Cardiac atrium fibroblast (primary cell): ENCODE data around the gene INTU. TPM values are rescaled to one million over a fixed set of nuclear protein-coding genes. Genes with fewer than 3 reads are reported as not detected.

ENCODE experiments used
- total RNA-seq: library from RNA; depleted of rRNA; stranded (reverse); fragments of >200 nt; gene quantifications from 2 replicates; pipeline ENCODE4 v1.2.3, GENCODE V29; 2015

INTU gene
- total RNA-seq: 2.0 and 4.5 TPM in 2 replicates

DNA sequence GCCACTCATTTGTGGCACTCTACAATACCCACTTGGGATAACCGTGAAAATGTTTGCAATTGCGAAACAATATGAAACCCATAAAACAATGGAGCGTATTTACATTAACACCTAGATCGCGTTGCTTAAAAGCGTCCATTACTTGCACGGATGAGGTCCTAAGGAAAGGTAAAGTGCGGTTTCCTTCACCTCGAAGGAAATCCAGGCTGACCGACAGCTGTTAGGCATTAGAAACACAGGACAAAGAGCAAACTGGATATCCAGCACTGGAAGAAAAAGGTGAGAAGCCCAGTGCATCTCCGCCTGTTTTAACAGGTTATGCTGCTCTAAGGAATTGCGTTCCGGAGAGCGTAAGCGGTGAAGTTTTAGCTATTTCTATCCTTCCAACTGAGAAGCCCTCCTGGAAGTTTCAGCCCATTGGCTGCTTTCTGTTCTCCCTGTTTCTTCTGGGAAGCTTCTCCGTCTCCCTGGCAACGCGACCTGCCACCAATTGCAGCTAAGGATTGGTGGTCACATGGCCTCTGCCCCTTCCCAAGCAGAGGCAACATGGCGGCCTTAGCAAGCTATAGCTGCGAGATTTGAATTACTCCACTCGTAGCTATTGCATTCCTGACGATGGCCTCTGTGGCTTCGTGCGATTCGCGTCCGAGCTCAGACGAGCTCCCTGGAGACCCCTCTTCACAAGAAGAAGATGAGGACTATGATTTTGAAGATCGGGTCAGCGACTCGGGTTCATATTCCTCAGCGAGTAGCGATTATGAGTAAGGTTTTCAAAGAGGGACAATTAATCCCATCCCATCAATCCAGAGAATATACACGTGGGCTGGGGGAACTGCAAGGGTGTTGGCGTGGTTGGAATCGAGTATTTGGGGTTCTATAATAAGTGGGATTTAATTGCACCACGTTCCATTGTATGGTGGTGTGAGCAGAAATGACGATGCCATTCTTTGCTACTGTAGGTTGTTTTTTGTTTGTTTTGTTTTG, at the start of gene INTU:
Gene INTU (plus strand): TSS at position 538 of the 984 bp plus-strand sequence. CDS start 78 bp downstream, at position 616.

DNA sequence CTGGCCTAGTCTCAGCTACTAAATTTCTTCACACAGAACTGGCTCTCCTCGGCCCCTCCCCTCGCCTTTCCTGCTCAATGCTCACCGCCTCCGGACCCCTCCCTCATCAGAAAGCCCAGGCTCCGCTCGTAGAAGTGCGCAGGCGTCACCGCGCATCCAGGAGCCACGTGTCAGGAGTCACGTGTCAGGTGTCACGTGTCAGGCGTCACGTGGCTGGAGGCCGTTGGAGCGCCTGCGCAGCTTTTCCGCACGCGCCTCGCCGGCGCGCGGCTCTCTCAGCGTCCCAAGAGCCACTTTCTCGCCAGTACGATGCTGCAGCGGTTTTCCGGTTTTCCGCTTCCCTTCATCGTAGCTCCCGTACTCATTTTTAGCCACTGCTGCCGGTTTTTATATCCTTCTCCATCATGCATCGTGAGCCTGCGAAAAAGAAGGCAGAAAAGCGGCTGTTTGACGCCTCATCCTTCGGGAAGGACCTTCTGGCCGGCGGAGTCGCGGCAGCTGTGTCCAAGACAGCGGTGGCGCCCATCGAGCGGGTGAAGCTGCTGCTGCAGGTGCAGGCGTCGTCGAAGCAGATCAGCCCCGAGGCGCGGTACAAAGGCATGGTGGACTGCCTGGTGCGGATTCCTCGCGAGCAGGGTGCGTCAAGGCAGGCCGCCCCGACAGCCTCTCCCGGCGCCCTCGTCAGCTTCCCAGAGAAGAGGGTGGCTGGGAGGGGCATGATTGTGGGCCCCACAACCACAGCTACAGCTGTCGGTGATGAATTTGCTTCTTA, 97.6 kb downstream of the INTU start, which contains the start of gene SLC25A31:
Gene SLC25A31 (plus strand): TSS at position 259 of the 772 bp plus-strand sequence. CDS start 146 bp downstream, at position 405.

Other genes starting within 250 kb of the INTU start
- not detected in 2 replicates for gene SLC25A31, start 97.4 kb downstream of the INTU start, total RNA-seq
- gene HSPA4L, start 149.4 kb downstream of the INTU start, total RNA-seq: 0.54 and 3.7 TPM in 2 replicates
- gene PLK4, start 247.9 kb downstream of the INTU start, total RNA-seq: 1.8 and 2.4 TPM in 2 replicates